ENCODE results near the gene ZNF423. TPM values are rescaled to one million over a fixed set of nuclear protein-coding genes. Genes with fewer than 3 reads are reported as not detected.

Gene ZNF423
- total RNA-seq, 1 experiment from 2014 or later, result not detected

- DNase-seq (ENCODE audit: low read depth), result no peak
Observed at GRCh38 chr16:49603956-49604355, 252.0 kb downstream of the ZNF423 start.

DNA sequence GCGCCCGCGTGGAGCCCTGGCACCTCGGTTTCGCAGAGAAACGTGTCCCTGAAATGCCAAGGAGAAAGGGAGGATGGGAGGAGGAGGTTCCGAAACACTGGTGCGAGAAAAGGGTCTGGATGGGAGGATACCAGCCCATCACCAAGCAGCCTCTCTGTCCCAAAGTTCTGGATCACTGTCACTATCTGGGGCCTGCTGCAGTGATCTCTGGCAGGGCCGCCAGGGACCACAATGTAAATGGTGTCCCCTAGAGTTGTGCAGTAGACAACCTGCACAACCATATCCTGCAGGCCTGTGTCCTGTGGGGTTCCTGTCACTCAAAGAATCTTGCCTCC, 253.0 kb downstream of the ZNF423 start:
- DNase-seq (ENCODE audit: low read depth), result no peak

DNA sequence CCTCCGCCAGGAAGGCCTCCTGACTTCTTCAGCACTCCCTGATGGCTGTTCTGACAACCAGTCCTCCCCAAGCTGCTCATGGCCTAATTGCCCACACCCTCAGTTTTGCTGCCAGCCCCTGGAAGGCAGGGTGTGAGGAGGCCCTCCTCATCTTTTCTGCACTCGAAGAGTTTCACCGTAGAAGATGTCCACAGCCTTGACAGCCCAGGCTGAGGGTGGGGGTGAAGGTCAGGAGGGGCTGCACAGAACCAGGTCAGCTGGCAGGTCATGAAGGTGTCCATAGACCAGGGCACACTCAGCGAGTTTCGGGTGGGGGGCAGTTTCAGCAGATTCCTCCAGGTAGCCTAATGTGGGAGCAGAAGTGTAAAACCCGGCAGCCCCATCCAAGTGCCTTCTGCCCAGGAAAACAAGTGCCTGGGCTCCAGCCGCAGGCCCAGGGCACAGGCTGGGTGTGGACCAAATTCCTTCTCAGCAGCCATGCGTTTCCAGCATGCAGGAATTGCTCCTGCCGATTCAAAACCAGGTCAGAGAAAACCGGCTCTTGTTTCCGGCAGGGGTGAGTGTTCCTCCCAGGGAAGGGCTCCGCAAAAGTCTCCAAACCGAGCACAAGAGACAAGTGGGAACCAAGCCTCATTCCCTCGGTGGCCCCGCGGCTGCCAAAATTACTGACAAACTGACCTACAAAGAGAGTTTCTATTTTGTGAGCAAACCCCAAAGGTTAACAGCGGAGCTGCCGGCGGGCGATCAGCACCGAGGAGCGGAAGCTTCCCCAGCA, 253.5 kb downstream of the ZNF423 start:
- no peak for DNase-seq (ENCODE audit: low read depth)

DNA sequence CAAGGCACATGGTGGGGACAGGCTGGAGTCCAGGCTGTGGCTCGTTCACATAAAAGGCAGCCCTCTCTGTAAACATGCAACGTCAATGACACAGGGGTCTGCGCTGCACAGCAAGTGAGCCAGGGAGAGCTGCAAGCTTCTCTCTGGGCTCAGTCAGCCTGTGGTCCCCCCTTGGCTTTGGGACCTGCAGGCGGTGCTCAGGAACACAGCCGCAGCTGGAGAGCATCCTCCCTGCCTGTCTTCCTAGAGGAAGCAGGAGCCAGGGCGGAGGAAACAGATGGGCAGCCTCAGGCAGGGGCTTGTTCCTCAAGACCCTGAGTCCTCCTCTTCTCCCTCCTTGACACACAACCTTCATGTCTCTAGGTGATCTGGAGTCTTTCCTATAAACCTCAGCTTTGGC, 254.3 kb downstream of the ZNF423 start:
- no peak for DNase-seq (ENCODE audit: low read depth)

DNA sequence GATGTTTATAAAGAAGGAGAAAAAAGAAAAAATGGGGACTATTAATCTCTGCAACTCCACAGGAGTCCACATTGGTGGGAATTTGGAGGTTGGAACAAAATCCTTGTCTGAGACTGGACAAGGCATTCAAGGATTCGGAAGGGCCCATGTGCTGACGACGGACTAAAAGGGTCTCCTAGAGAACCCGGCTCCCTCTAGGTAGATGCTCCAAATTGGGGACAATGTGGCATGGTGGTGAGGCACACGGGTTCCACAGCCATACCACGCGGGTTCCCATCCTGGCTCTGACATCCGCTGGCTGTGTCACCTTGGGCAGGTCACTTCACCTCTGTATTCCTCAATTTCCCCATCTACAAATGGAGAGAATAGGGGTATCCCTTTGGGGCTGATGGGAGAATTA, 254.9 kb downstream of the ZNF423 start:
- DNase-seq (ENCODE audit: low read depth), result no peak

DNA sequence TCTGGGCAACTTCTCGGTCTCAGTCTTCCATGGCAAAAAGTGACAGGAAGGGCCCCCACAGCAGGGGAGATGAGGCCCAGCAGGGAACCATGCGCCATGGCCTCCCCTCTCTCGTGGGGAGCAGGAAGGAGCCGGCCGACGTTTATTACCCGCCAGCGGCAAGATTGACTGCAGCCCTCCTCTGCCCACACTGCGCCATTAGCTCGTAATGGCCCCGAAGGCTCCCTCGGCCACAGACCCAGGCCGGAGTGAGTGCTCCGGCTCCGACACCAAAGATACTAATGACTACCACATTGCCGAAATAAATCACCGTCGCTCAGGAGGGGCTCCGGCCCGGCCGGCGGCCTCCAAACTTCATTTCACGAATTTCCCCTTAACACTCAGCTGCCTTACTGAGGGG, 255.4 kb downstream of the ZNF423 start:
- no peak for DNase-seq (ENCODE audit: low read depth)

DNA sequence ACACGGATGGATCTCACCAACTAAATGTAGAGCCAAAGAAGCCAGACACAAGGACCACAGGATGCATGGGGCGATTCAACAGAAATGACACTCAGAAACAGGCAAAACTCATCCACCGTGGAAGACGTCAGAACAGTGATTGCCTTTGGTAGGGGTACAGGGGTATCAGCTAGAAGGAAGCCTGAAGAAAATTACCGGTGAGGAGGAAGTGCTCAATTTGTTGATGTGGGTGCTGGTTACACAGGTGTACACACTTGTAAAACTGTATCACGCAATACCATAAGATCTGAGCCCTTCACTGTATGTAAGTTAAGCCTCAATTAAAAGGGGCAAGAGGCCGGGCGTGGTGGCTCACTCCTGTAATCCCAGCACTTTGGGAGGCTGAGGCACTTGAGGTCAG, 256.2 kb downstream of the ZNF423 start:
- DNase-seq (ENCODE audit: low read depth), result no peak

GRCh38 chr16:49599281-49599680, 256.6 kb downstream of the ZNF423 start:
- no peak for DNase-seq (ENCODE audit: low read depth)

DNA sequence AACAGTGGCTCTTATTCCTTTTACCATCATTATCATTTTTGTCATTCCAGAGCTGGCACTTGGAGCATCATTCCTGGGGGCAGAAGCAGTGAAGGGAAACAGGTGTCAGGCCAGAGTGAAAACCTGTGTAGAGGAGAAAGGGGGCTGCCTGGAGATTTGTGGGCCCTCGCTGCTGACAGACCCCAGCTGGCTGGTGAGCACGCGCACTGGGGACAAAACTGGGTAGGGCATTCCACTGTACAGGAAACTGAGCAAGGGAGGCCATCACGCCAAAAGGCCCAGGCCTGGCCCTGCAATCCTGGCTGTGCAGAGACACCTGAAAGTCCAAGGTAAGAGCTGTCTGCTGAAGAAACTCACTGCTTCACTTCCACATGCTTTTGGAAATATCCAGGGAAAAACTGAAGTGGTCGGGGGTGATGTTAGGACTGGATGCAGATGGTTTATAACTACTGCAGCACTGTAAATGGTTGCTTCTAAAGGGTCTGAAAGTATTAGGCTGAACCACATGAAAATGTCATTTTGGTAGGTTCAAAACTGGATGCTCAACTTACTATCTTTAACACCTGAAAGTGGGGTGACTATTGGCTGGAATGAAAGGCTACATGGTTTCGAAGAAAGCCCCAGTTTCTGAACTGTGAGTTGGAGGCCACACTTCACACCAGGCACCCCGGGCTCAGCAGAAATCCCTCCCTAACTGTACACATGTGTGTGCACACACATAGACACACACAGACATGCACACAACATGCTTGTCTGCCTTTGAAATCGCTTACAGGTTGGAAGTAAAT, 257.3 kb downstream of the ZNF423 start:
- no peak for DNase-seq (ENCODE audit: low read depth)

DNA sequence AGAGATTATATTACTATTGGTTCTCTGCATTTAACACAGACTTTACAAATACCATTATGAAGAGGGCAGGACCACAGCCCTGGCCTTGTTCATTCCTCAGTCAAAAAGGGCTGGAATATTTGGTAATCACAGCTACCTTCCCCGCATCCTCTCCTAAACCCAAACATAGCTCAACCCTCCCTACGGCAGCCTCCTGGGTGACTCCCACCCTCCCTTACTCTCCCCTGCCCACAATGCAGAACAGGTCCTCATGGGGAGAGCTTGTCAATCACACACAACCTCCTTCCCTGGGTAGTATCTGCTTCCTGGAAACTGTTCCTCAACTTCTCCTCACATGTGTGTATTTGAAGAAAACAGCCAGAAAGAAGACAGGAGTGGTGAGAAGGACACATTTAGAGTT, 258.1 kb downstream of the ZNF423 start:
- no peak for DNase-seq (ENCODE audit: low read depth)

GRCh38 chr16:49596648-49597291, 259.1 kb downstream of the ZNF423 start:
- no peak for DNase-seq (ENCODE audit: low read depth)

DNA sequence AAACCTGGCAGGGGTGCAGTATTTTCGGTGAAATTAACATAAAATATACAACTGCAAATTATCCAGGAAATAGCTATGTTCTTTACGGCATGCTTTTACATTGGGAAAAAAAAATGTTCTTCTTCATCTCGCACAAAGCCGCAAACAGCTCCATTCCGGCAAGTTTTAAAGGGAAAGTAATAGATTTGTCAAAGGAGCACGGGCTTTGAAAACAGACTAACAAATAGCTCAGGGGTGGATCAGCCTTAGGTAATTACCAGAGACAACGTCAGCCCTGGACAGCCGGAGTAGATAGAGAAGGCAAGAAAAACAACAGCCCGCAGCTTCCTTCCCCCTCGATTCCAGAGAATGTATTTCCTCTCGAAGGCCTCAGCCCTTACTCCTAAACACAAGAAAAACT, 259.8 kb downstream of the ZNF423 start:
- DNase-seq (ENCODE audit: low read depth), result no peak

DNA sequence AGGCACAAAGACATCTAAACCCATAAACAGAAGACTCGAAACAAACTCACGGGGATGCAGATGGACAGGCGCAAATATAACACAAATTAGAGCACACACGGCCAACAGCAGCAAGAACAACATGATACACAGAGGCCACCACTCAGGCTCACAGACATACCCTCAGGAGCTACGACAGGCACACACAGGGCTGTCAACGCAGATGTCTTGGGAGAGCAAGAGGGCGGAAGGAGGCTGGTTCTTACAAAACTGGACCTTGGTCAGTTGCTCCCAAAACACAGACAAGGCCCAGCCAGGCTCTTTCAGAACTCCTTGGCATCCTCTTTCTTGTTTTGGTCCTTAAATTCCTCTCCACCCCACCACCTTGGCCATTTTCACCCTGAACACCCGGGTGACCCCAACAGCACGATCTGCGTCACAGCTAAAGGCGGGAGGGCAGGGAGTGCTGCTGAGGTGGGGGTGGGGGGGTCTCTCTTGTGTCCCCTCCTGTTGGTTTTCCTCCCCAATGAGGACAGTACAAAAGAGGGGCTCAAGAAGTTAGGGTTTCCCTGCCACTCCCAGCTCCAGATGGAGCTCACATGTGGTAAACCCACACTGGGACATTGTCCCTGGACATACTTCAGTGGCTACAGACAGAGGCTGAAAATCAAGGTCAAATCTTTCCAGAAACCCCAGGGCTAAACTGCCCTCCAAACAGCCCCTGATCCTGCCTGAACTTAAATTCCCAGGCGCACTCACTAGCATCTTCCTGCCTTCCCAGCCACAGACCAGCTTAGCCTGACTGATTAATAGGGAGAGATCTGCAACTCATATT, 261.0 kb downstream of the ZNF423 start:
- no peak for DNase-seq (ENCODE audit: low read depth)

DNA sequence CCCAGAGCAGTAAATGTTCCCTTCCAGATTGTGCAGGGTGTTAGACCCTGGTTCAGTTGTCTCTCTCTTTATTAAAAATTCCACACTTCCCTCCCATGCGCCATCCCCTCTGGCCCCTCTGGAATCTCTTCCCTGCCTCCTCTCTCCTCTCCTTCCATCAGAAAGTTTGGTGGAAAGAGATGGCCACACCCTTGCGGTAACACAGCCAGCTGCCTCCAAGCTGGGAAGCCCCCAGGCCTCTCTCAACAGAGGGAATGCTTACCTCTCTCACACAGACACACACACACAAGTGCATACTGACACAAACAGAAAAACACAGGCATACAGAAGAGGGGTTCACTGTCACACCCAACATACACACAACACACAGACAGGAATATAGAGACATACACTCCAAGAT, 261.8 kb downstream of the ZNF423 start:
- no peak for DNase-seq (ENCODE audit: low read depth)

DNA sequence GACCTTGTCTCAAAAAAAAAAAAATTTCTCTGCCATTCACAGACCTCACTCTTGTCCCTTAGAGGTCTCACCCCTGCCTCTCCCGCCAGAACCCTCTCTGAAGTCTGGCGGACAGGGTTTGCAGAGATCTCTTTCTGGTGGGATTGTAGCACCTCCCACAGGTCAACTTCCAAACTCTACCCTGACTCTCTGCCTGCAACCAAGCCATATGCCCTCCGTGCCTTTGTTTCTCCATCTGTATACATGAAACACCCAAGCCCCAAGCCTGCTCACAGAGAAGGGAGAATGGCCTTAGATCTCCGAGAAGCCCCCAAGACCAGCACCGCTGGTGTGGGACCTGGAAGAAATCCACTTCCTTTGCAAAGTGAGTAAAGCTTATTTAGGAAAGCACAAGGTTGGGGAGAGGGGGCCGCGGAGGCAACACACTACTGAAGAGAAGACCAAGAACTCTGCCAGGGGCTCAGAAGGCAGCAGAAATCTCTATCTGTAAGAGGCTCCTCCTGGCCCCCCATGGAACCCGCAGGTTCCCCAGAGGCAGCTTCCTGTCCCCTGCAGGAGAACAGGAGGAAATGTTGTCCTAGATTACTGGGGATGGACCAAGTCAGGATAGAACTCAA, 262.4 kb downstream of the ZNF423 start:
- no peak for DNase-seq (ENCODE audit: low read depth)

DNA sequence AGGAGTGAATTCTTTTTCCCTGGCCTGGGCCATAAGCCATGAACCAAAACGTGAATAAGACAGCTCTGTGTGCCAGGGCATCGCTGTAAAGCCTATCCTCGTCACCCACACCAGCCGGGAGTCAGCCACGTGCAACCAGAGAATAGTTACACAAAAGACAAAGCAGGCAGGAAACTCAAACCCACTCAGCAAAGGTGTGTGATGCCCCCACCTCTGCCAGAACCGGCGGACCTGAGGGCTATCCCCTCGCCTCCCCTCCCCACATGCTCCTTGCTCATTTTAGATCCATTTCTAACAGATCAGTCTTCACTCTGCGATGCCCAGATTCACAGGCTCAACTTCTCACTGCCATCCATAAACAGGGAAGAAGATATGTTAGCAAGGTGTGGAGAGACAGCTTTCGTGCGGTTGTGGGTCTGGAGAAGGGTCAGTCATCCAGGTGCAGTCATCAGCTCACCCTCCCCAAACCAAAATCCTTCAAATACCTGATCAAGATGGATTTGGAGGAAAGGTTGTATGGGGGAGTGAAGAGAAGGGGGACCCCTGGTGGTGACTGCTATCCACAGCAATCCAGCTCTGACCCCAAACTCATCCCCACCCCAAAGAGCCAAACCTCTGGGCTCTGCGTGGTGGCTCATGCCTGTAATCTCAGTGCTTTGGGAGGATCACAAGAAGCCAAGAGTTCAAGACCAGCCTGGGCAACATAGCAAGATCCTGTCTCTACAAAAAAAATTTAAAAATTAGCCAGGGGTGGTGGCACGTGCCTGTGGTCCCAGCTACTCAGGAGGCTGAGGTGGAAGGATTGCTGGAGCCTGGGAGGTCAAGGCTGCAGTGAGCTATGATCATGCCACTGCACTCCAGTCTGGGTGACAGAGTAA, 263.1 kb downstream of the ZNF423 start:
- DNase-seq (ENCODE audit: low read depth), result peak; percentile 41

DNA sequence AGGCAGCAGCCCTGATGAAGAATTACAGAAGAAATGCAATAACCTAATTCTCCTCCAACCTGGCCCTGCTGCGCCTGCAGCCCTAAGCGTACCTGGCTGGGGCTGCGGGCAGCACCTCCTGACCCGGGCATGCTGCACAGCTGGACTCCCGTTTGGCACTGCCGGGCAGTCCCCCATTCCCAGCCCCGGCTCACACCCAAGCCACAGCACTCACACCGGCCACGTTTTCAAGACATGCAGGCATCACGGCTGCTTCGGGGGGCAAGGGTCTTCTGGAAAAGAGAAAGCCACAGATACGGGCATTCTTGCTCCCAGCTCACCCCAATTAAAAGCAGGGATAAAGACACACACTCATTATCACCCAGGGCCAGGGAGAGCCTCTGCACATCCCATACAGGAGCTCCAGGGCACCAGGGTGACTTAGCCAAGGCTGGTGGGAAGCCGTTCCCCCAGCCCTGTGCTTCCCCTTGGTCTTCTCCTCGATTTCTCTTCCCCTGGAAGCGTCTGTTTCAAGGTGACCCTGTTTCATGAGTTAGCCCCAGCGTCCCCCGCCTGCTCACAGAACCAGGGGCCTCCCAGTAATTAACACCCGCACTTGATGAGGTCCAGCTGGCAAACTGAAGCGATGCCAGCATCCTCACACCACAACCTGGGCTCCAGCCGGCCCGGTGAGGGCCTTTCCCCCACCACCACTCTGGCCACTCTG, 265.6 kb downstream of the ZNF423 start:
- no peak for DNase-seq (ENCODE audit: low read depth)

GRCh38 chr16:49589544-49590031, 266.3 kb downstream of the ZNF423 start:
- DNase-seq (ENCODE audit: low read depth), result no peak

DNA sequence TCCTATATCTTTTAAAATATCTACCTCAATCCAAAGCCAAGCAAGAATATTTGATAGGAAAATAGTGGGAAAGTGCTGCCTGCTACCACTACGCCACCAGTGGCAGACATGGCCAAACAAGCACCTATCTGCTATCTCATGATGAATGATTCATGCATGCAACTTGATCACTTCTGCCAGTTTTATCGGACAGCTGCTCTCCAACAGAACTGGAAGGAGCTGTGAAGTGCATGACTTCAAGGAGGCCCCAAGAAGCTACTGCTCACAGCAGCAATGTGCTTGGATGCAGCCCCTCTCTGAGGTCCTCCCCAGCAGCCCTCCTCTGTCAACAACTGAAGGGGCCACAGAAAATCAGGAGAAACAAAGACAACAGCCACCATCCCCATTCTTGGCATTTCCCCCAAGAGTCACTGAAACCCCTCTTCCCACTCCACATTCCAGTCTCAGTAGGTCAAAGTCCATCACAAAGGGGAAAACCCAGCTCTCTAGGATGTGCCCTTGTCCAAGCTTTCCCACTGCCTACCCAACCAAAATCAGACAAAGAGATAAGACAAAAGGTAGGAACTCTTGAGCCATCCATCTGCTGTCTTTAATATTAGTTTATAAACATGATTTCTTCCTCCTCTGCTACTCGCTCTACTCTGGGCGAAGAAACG, 267.1 kb downstream of the ZNF423 start:
- peak; percentile 36 for DNase-seq (ENCODE audit: low read depth)
